HEK293 (cell line): Measurements from ENCODE around the gene PPIL6.

Experiments used
- CTCF ChIA-PET: fragments of 350-600 bp; formaldehyde crosslinking; extraction: SDS; loops from one replicate; lab custom pipeline; 2021; ENCODE audit warnings: antibody characterized with exemption; lab: Yijun Ruan, JAX
- POLR2A ChIA-PET: fragments of 300-600 bp; formaldehyde crosslinking; extraction: SDS; loops from one replicate; lab custom pipeline; 2020; ENCODE audit warnings: antibody characterized with exemption, inconsistent platforms; lab: Yijun Ruan, JAX
- H3K27ac ChIP-seq: fragments of 200-500 bp; sonication (Bioruptor generic); 2 replicates; pipeline ENCODE4 v1.5.1; 2014; ENCODE audit warnings: low read depth, low read length, control low read depth, inconsistent platforms; ENCODE audit errors: extremely low read depth
- H3K36me3 ChIP-seq, 2 experiments: fragments of 200-500 bp in 1 of 2; sonication (Bioruptor generic) in 1 of 2; 1 replicate in 1 of 2; 2 replicates in 1 of 2; pipeline ENCODE4 v1.5.1; 2014 to 2017; ENCODE audit warnings: inconsistent platforms in 2 of 2, low read length in 2 of 2; ENCODE audit not compliant: control insufficient read depth in 2 of 2, insufficient read depth in 1 of 2
- H3K4me1 ChIP-seq: fragments of 200-500 bp; sonication (Bioruptor generic); 2 replicates; pipeline ENCODE4 v1.5.1; 2014; ENCODE audit warnings: mild to moderate bottlenecking, low read length, inconsistent platforms; ENCODE audit not compliant: control insufficient read depth, insufficient read depth
- H3K4me3 ChIP-seq: 2 replicates; pipeline ENCODE4 v1.5.1; 2011; ENCODE audit warnings: low read depth, mild to moderate bottlenecking, control low read depth, low read length, moderate library complexity
- H3K9me3 ChIP-seq: fragments of 200-500 bp; sonication (Bioruptor generic); 2 replicates; pipeline ENCODE4 v1.5.1; 2014; ENCODE audit warnings: low read depth, low read length, inconsistent platforms; ENCODE audit not compliant: control insufficient read depth, insufficient read depth
- GLIS2 ChIP-seq: fragments of 450-650 bp; formaldehyde crosslinking; IDR thresholded peaks from 2 replicates; pipeline ENCODE4 v1.5.1; 2016; ENCODE audit warnings: missing biosample characterization, missing genetic modification characterization
- HOXD13 ChIP-seq: sonication (generic); formaldehyde crosslinking; IDR thresholded peaks from 2 replicates; pipeline ENCODE4 v1.8.0; 2022; ENCODE audit warnings: missing genetic modification reagents, borderline replicate concordance
- KLF9 ChIP-seq: fragments of 450-650 bp; formaldehyde crosslinking; IDR thresholded peaks from 2 replicates; pipeline ENCODE4 v1.5.1; 2016; ENCODE audit warnings: missing biosample characterization, missing genetic modification characterization, low read depth
- OSR2 ChIP-seq: fragments of 450-650 bp; formaldehyde crosslinking; IDR thresholded peaks from 2 replicates; pipeline ENCODE4 v1.5.1; 2016; ENCODE audit warnings: missing biosample characterization, missing genetic modification characterization
- SALL2 ChIP-seq: fragments of 450-650 bp; formaldehyde crosslinking; IDR thresholded peaks from 2 replicates; pipeline ENCODE4 v1.5.0; 2017; ENCODE audit warnings: missing biosample characterization, mild to moderate bottlenecking, missing genetic modification characterization, borderline replicate concordance
- ZBTB8A ChIP-seq: fragments of 450-650 bp; formaldehyde crosslinking; IDR thresholded peaks from 2 replicates; pipeline ENCODE4 v1.5.1; 2016; ENCODE audit warnings: missing biosample characterization, missing genetic modification characterization
- ZFHX2 ChIP-seq: fragments of 450-650 bp; formaldehyde crosslinking; conservative IDR thresholded peaks from 2 replicates; pipeline ENCODE4 v1.5.1; 2016; ENCODE audit warnings: missing biosample characterization, missing genetic modification characterization
- ZNF2 ChIP-seq: fragments of 450-650 bp; formaldehyde crosslinking; IDR thresholded peaks from 2 replicates; pipeline ENCODE4 v1.5.1; 2016; ENCODE audit warnings: missing biosample characterization, missing genetic modification characterization
- ZNF23 ChIP-seq: fragments of 450-650 bp; formaldehyde crosslinking; IDR thresholded peaks from 2 replicates; pipeline ENCODE4 v1.5.1; 2016; ENCODE audit warnings: missing biosample characterization, missing genetic modification characterization, borderline replicate concordance
- ZNF549 ChIP-seq: fragments of 450-650 bp; IDR thresholded peaks from 2 replicates; pipeline ENCODE4 v1.5.1; 2018; ENCODE audit warnings: missing biosample characterization, missing genetic modification characterization, mild to moderate bottlenecking, inconsistent platforms, moderate library complexity
- ZNF558 ChIP-seq: fragments of 450-650 bp; formaldehyde crosslinking; IDR thresholded peaks from 2 replicates; pipeline ENCODE4 v1.5.1; 2016; ENCODE audit warnings: missing biosample characterization, missing genetic modification characterization
- ZNF561 ChIP-seq: fragments of 450-650 bp; IDR thresholded peaks from 2 replicates; pipeline ENCODE4 v1.5.1; 2018; ENCODE audit warnings: missing biosample characterization, missing genetic modification characterization, borderline replicate concordance
- ZNF600 ChIP-seq: fragments of 450-650 bp; formaldehyde crosslinking; IDR thresholded peaks from 2 replicates; pipeline ENCODE4 v1.5.1; 2016; ENCODE audit warnings: missing biosample characterization, missing genetic modification characterization
- ZNF704 ChIP-seq: fragments of 450-650 bp; formaldehyde crosslinking; IDR thresholded peaks from 2 replicates; pipeline ENCODE4 v1.5.1; 2016; ENCODE audit warnings: missing biosample characterization, missing genetic modification characterization
- ZNF792 ChIP-seq: fragments of 450-650 bp; formaldehyde crosslinking; IDR thresholded peaks from 2 replicates; pipeline ENCODE4 v1.5.1; 2016; ENCODE audit warnings: missing biosample characterization, missing genetic modification characterization
- TF ChIP-seq, protein P1 (sequence below): fragments of 450-650 bp; formaldehyde crosslinking; IDR thresholded peaks from 2 replicates; pipeline ENCODE4 v1.5.1; 2017; ENCODE audit warnings: missing biosample characterization, missing genetic modification characterization
- TF ChIP-seq, protein P2 (sequence below): fragments of 450-650 bp; formaldehyde crosslinking; IDR thresholded peaks from 2 replicates; pipeline ENCODE4 v1.5.1; 2017; ENCODE audit warnings: missing biosample characterization, missing genetic modification characterization
- TF ChIP-seq, protein P3 (sequence below): fragments of 450-650 bp; formaldehyde crosslinking; IDR thresholded peaks from 2 replicates; pipeline ENCODE4 v1.5.1; 2016; ENCODE audit warnings: missing biosample characterization, missing genetic modification characterization
- TF ChIP-seq, protein P4 (sequence below): fragments of 450-650 bp; formaldehyde crosslinking; IDR thresholded peaks from 2 replicates; pipeline ENCODE4 v1.5.1; 2016; ENCODE audit warnings: missing biosample characterization, missing genetic modification characterization

PPIL6 gene

DNA sequence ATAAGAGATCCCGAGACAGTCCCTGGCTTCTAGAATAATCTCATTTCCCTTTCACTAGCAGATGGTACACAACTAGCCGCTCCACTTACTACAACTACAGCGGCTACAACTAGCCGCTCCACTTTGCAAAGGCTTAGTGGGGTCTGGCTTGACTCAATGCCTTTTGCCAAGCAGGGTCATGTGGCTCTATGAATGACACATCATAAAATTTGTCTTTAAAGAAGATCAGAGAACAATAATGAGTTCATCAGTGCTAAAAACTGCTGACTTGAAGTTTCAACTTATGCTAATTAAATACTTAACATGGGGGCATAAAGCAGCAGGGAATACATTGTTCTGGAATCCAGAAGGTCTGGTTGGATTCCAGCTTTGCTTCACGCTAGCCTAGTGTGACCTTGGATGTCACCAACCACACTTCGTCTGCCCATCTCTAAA, 17.2 kb upstream of the PPIL6 start:
- Histone ChIP-seq H3K27ac (no peak overlapping the region), H3K4me1 (no peaks in the 10 kb centered on the region), H3K4me3 (no peak overlapping the region), H3K9me3 (no peaks in the 10 kb centered on the region), H3K36me3 (peaks cover 4 to 27% of the 10 kb centered on the region in 2 experiments; a peak in 2 of 3 replicates)
- CTCF ChIA-PET: interaction anchor here (1.0 to 1.4 kb wide), 3 partner anchors 10 to 270 kb away, joined by 3 to 4 read pairs (median 3); partner anchors contain the start of gene CD164
- TF ChIP-seq, protein P1, sequence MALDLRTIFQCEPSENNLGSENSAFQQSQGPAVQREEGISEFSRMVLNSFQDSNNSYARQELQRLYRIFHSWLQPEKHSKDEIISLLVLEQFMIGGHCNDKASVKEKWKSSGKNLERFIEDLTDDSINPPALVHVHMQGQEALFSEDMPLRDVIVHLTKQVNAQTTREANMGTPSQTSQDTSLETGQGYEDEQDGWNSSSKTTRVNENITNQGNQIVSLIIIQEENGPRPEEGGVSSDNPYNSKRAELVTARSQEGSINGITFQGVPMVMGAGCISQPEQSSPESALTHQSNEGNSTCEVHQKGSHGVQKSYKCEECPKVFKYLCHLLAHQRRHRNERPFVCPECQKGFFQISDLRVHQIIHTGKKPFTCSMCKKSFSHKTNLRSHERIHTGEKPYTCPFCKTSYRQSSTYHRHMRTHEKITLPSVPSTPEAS (tag by site-specific recombination): no peak
- TF ChIP-seq OSR2 (peak; percentile 27; the same call in 1 of the 2 replicates), ZNF549 (tag by site-specific recombination) (no peak), ZBTB8A (tag by site-specific recombination) (0 out of 2 replicates have a peak, but pooled peaks have one; percentile 11), ZNF600 (tag by site-specific recombination) (peak; percentile 42; the same call in 1 of the 2 replicates)
- TF ChIP-seq, protein P2, sequence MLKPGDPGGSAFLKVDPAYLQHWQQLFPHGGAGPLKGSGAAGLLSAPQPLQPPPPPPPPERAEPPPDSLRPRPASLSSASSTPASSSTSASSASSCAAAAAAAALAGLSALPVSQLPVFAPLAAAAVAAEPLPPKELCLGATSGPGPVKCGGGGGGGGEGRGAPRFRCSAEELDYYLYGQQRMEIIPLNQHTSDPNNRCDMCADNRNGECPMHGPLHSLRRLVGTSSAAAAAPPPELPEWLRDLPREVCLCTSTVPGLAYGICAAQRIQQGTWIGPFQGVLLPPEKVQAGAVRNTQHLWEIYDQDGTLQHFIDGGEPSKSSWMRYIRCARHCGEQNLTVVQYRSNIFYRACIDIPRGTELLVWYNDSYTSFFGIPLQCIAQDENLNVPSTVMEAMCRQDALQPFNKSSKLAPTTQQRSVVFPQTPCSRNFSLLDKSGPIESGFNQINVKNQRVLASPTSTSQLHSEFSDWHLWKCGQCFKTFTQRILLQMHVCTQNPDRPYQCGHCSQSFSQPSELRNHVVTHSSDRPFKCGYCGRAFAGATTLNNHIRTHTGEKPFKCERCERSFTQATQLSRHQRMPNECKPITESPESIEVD (tag by site-specific recombination): 0 out of 2 replicates have a peak, but pooled peaks have one; percentile 16
- POLR2A ChIA-PET: interaction anchor here (5.2 kb wide), 1 partner anchor 13 kb away, joined by 39 read pairs; no protein-coding TSS in a partner anchor

DNA sequence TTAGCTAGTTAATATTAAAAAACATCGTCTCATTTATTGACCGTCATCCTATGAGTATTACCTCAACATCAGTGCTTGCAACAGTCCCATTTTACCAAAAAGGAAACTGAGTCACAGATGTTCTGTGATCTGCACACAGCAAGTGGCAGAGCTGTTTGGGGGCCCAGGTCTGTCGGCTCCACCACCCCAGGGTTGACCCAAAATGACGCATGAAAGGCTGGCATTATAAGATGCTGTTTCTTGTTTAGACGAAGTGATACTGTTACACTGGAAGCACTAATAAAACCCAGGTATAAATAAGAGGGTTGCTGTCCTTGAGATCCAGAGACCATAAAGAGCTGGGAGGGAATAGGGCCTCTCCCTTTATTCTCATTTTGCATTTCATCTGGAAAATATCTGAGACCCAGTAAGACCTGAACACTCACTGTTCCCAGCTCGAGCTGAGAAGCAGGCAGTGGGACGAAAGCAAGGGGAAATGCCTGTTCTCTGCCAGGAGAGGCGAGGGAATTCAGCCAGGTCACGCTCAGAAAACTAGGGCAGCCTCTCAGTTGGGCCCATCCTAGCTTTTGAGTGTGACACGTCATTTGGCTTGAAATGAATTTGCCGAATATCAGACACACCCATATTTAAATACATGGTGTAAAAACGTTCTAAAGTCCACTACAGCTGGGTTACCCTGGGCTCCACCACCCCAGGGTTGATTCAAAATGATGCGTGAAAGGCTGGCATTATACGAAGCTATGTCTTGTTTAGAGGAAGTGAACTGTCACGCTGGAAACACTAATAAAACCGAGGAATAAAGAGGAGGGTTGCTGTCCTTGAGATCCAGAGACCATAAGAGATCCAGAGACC, 16.5 kb upstream of the PPIL6 start:
- no peak overlapping the region for H3K27ac ChIP-seq
- CTCF ChIA-PET: interaction anchor here (0.9 to 1.4 kb wide), 5 partner anchors 8 to 269 kb away, joined by 3 to 4 read pairs (median 3); partner anchors contain the start of genes CD164, PPIL6 and SMPD2
- POLR2A ChIA-PET: interaction anchor here (0.7 to 5.2 kb wide), 3 partner anchors 12 to 26 kb away, joined by 3 to 39 read pairs (median 13); partner anchors contain the start of genes PPIL6 and SMPD2
- TF ChIP-seq ZNF704 (tag by site-specific recombination) (no peak), ZNF558 (tag by site-specific recombination) (no peak), HOXD13 (CRISPR knock-in tag) (no peak)
- peaks cover 4 to 26% of the 10 kb centered on the region in 2 experiments; a peak in 2 of 3 replicates for H3K36me3 ChIP-seq
- H3K9me3 ChIP-seq: no peaks in the 10 kb centered on the region
- H3K4me3 ChIP-seq: no peak overlapping the region
- no peaks in the 10 kb centered on the region for H3K4me1 ChIP-seq

DNA sequence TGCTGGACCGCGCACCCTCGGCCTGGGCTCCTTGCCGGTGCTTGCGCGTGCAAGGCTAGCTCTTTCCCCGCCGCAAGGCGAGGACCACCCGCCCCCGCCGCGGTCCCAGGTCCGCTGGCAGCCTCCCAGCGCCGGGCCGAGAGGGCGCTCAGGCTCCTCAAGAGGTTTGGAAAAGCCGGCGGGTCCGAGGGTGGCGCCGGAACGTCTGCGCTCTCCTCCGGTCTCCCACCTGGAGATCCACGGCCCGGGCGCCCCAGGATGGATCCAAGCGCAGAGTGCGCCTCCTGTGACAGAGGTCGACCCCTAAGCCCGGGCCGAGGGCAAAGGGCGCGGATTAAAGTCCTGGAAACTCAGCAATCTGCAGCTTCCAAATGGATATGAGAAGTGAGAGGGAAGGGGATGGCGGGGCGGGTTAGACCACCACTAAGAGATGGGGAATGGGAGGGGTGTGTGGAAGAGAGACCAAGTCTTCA, 15.7 kb upstream of the PPIL6 start:
- CTCF ChIA-PET: interaction anchor here (0.6 to 3.3 kb wide), 4 partner anchors 8 to 268 kb away, joined by 3 to 21 read pairs (median 4); partner anchors contain the start of genes PPIL6 and SMPD2
- Histone ChIP-seq H3K9me3 (no peaks in the 10 kb centered on the region), H3K4me1 (no peaks in the 10 kb centered on the region), H3K36me3 (peaks cover under 1 to 26% of the 10 kb centered on the region in 2 experiments; a peak in 2 of 3 replicates), H3K4me3 (peak overlapping the region; percentile 78), H3K27ac (peak overlapping the region; percentile 39; the same call in 1 of the 2 replicates)
- POLR2A ChIA-PET: interaction anchor here (1.2 to 5.2 kb wide), 3 partner anchors 11 to 73 kb away, joined by 7 to 39 read pairs (median 13); partner anchors contain the start of genes CD164, PPIL6 and SMPD2
- 0 out of 2 replicates have a peak, but pooled peaks have one; percentile 11 for TF ChIP-seq ZNF2 (tag by site-specific recombination)
- peak; percentile 53 for TF ChIP-seq KLF9
- no peak for TF ChIP-seq SALL2 (tag by site-specific recombination)
- TF ChIP-seq, protein P3, sequence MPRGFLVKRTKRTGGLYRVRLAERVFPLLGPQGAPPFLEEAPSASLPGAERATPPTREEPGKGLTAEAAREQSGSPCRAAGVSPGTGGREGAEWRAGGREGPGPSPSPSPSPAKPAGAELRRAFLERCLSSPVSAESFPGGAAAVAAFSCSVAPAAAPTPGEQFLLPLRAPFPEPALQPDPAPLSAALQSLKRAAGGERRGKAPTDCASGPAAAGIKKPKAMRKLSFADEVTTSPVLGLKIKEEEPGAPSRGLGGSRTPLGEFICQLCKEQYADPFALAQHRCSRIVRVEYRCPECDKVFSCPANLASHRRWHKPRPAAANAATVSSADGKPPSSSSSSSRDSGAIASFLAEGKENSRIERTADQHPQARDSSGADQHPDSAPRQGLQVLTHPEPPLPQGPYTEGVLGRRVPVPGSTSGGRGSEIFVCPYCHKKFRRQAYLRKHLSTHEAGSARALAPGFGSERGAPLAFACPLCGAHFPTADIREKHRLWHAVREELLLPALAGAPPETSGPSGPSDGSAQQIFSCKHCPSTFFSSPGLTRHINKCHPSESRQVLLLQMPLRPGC: no peak
- TF ChIP-seq ZFHX2 (tag by site-specific recombination): peak; percentile 86
- 0 out of 2 replicates have a peak, but pooled peaks have one; percentile 77 for TF ChIP-seq ZNF792
- TF ChIP-seq ZNF23 (tag by site-specific recombination): no peak
- TF ChIP-seq ZNF600 (tag by site-specific recombination): peak; percentile 39; the same call in 1 of the 2 replicates
- TF ChIP-seq GLIS2: peak; percentile 86
- TF ChIP-seq, protein P4, sequence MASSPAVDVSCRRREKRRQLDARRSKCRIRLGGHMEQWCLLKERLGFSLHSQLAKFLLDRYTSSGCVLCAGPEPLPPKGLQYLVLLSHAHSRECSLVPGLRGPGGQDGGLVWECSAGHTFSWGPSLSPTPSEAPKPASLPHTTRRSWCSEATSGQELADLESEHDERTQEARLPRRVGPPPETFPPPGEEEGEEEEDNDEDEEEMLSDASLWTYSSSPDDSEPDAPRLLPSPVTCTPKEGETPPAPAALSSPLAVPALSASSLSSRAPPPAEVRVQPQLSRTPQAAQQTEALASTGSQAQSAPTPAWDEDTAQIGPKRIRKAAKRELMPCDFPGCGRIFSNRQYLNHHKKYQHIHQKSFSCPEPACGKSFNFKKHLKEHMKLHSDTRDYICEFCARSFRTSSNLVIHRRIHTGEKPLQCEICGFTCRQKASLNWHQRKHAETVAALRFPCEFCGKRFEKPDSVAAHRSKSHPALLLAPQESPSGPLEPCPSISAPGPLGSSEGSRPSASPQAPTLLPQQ (tag by site-specific recombination): peak; percentile 24; the same call in 1 of the 2 replicates
- peak; percentile 4; the same call in 1 of the 2 replicates for TF ChIP-seq ZNF561 (tag by site-specific recombination)
